HG03064 (cell line): Measurements from ENCODE around the gene TRIM54.

Source experiments
- ATAC-seq: cut with Tn5 transposase; IDR thresholded peaks from one replicate; pipeline ENCODE4 v1.9.1; 2021; ENCODE audit warnings: low read depth; ENCODE audit not compliant: unreplicated experiment

TRIM54 gene

GRCh38 chr2:27353762-27354596 lies 71.8 kb downstream of the TRIM54 start:
- no peak for ATAC-seq

- no peak for ATAC-seq
Observed at GRCh38 chr2:27354597-27354927, 72.3 kb downstream of the TRIM54 start.

GRCh38 chr2:27356056-27356381 lies 73.8 kb downstream of the TRIM54 start:
- ATAC-seq, result peak; percentile 31

- ATAC-seq, result peak; percentile 82
Observed at GRCh38 chr2:27356382-27357181, 74.4 kb downstream of the TRIM54 start, which contains the start of gene GTF3C2. Gene GTF3C2 (minus strand): TSS chr2:27356764. CDS start chr2:27343554, 13,210 bp downstream.
